Progenitor cell of endocrine pancreas (in vitro differentiated cells): ENCODE results near the gene ENTPD8. TPM values are rescaled to one million over a fixed set of nuclear protein-coding genes. Genes with fewer than 3 reads are reported as not detected.
"Not testable (repeated sequence)": the region's sequence is repeated elsewhere in the genome, so short reads cannot be mapped to it uniquely, and the experiment has no call there.

Experiments
- DNase-seq: peaks from one replicate; pipeline ENCODE4 v3.0.0; 2021; ENCODE audit warnings: low spot score; ENCODE audit not compliant: unreplicated experiment
- H3K27ac Mint-ChIP-seq: 2 replicates; pipeline ENCODE4 v1.8.0; 2021; ENCODE audit warnings: mild to moderate bottlenecking, moderate library complexity, mixed read lengths
- H3K27me3 Mint-ChIP-seq: 2 replicates; pipeline ENCODE4 v1.8.0; 2021; ENCODE audit warnings: mixed read lengths
- H3K36me3 Mint-ChIP-seq: 2 replicates; pipeline ENCODE4 v1.8.0; 2022; ENCODE audit warnings: mixed read lengths; ENCODE audit not compliant: insufficient read depth
- H3K4me1 Mint-ChIP-seq: 2 replicates; pipeline ENCODE4 v1.8.0; 2021; ENCODE audit warnings: low read depth, mixed read lengths
- H3K4me3 Mint-ChIP-seq: 2 replicates; pipeline ENCODE4 v1.8.0; 2021; ENCODE audit warnings: low read depth, mild to moderate bottlenecking, moderate library complexity, mixed read lengths
- H3K9me3 Mint-ChIP-seq: 2 replicates; pipeline ENCODE4 v1.8.0; 2021; ENCODE audit warnings: low read depth, mixed read lengths
- CTCF ChIP-seq: fragments of 200-600 bp; sonication (generic); IDR thresholded peaks from one replicate; pipeline ENCODE4 v1.5.0; 2021; ENCODE audit warnings: antibody characterized with exemption, mild to moderate bottlenecking; ENCODE audit not compliant: unreplicated experiment
- total RNA-seq: library from RNA; stranded (reverse); gene quantifications from 2 replicates; pipeline ENCODE4 v1.2.1, GENCODE V29; 2021

ENTPD8 gene
- total RNA-seq, 1 donor from 2014 or later: 2.7 TPM

DNA sequence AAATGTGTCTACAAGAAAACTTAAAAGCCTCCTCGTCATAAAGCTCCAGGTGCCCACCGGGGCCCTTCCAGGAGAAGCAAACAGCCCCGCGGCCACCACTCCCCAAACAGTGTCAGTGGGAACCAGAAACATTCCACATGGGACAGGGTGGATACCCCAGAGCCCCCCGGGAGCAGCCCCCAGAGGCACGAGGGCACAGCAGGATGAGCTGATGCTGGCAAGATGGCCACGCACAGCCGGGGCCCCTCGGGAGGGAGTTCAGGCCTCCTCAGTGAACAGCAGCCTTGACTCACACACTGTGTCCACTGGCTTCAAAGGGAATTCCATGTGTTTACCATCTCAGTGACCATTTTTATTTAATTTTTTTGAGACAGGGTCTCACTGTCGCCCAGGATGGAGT, 28.7 kb downstream of the ENTPD8 start:
- Mint-ChIP-seq H3K4me1 (no peaks in the 10 kb centered on the region), H3K27me3 (no peaks in the 10 kb centered on the region), H3K4me3 (no peak overlapping the region), H3K9me3 (no peaks in the 10 kb centered on the region), H3K36me3 (peaks cover 6% of the 10 kb centered on the region), H3K27ac (no peak overlapping the region)
- DNase-seq: no peak
- TF ChIP-seq CTCF: no peak

DNA sequence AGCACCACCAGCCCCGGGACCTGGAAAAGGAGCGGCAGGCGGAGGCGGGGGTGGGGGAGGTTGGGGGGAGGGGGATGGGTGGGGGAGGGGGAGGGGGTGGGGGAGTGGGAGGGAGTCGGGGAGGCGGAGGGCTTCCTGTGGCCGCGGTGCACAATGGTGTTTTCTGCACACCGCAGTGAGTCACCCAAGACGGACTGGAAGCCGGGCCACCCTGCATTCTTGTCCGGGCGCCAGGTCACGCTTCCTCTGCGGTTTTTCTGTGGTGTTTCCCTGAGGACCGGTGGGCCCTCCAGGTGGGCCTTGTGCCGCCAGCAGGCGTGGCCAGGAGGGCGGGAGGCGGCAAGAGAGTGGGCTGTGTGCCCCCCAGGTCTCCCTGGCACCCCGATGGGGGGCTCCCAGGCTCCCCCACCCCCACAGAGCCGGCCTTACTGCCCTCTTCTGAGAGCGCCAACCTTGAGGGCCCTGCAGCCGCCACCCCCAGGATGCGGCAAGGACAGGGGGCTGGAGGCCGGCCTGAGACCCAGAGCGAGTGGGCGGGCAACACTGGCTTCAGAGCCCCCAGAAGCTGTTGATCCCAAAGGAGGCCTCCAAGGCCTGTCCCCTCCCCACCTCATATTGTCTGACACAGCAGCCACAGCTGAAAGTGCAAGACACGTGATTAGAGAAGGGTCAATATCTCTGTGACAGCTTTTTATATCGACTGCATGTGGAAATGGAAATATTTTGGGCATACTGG, 29.3 kb downstream of the ENTPD8 start:
- DNase-seq: no peak
- peaks cover 6% of the 10 kb centered on the region for H3K36me3 Mint-ChIP-seq
- TF ChIP-seq CTCF: no peak
- no peaks in the 10 kb centered on the region for H3K4me1 Mint-ChIP-seq
- no peaks in the 10 kb centered on the region for H3K27me3 Mint-ChIP-seq
- no peak overlapping the region for H3K4me3 Mint-ChIP-seq
- H3K27ac Mint-ChIP-seq: no peak overlapping the region
- no peaks in the 10 kb centered on the region for H3K9me3 Mint-ChIP-seq

- H3K4me1 Mint-ChIP-seq: no peaks in the 10 kb centered on the region
- no peak overlapping the region for H3K4me3 Mint-ChIP-seq
- no peak for DNase-seq
- H3K36me3 Mint-ChIP-seq: peaks cover 6% of the 10 kb centered on the region
- H3K27ac Mint-ChIP-seq: no peak overlapping the region
- no peak for TF ChIP-seq CTCF
- no peaks in the 10 kb centered on the region for H3K9me3 Mint-ChIP-seq
- H3K27me3 Mint-ChIP-seq: no peaks in the 10 kb centered on the region
These were observed 29.9 kb downstream of the ENTPD8 start for GRCh38 chr9:137411260-137411644.

- no peak overlapping the region for H3K27ac Mint-ChIP-seq
- no peak overlapping the region for H3K4me3 Mint-ChIP-seq
- peaks cover 6% of the 10 kb centered on the region for H3K36me3 Mint-ChIP-seq
- no peaks in the 10 kb centered on the region for H3K4me1 Mint-ChIP-seq
- H3K9me3 Mint-ChIP-seq: no peaks in the 10 kb centered on the region
- DNase-seq: no peak
- H3K27me3 Mint-ChIP-seq: no peaks in the 10 kb centered on the region
- TF ChIP-seq CTCF: no peak
These were observed 30.3 kb downstream of the ENTPD8 start for GRCh38 chr9:137410891-137411249.

DNA sequence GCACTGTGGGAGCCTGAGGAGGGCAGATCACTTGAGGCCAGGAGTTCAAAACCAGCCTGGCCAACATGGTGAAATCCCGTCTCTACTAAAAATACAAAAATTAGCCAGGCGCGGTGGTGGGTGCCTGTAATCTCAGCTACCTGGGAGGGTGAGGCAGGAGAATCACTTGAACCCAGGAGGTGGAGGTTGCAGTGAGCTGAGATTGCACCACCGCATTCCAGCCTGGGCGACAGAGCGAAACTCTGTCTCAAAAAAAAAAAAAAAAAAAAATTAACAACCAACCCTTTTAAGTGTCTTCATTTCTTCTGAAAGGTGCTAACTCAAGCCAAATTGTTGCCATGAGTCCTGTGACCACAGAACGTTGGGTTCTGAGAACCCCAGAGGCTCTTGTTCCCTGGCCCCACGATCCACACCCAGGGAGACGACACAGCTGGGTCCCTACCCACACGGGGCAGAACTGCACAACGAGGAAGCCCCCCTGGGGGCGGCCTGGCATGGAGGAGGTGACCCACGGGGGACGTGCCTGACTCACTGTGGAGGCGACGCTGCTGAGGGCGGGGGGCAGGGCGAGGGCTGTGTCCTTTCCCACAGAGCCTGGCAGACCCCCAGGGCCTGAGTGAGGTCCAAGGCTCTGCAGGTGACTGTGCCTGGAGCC, 30.8 kb downstream of the ENTPD8 start:
- not testable (repeated sequence) for H3K4me1 Mint-ChIP-seq, H3K27me3 Mint-ChIP-seq, H3K36me3 Mint-ChIP-seq, H3K4me3 Mint-ChIP-seq, H3K9me3 Mint-ChIP-seq, DNase-seq, H3K27ac Mint-ChIP-seq

DNA sequence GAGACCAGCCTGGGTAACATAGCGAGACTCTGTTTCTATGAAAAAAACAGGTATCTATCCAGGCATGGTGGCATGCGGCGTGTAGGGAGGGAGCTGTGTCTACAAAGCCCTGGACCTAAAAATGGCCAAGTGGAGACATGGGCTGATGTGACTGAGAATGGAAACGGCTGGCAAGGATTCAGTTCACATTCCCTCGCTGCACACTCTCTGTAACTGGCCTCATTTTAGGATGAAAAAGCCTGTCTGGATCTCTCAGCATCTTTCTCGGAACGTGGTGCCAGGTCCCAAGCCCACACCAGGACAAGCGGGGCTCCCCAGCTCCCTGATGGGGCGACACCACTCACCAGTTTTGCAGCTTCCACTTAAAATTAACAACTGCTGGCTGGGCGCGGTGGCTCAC, 31.6 kb downstream of the ENTPD8 start:
- Mint-ChIP-seq H3K27me3 (no peaks in the 10 kb centered on the region), H3K4me3 (no peak overlapping the region), H3K9me3 (no peaks in the 10 kb centered on the region), H3K4me1 (no peaks in the 10 kb centered on the region), H3K36me3 (peaks cover 4% of the 10 kb centered on the region), H3K27ac (no peak overlapping the region)
- DNase-seq: no peak
- TF ChIP-seq CTCF: no peak
